ENCODE results near the gene NOL6. TPM values are rescaled to one million over a fixed set of nuclear protein-coding genes. Genes with fewer than 3 reads are reported as not detected.

The NOL6 gene
- total and polyA plus RNA-seq, 10 of the 15 experiments (the other 5 are each of a cell fraction or from before 2014, with no cell fraction given) = 8.3 to 53.2 (median 33.1) TPM

DNA sequence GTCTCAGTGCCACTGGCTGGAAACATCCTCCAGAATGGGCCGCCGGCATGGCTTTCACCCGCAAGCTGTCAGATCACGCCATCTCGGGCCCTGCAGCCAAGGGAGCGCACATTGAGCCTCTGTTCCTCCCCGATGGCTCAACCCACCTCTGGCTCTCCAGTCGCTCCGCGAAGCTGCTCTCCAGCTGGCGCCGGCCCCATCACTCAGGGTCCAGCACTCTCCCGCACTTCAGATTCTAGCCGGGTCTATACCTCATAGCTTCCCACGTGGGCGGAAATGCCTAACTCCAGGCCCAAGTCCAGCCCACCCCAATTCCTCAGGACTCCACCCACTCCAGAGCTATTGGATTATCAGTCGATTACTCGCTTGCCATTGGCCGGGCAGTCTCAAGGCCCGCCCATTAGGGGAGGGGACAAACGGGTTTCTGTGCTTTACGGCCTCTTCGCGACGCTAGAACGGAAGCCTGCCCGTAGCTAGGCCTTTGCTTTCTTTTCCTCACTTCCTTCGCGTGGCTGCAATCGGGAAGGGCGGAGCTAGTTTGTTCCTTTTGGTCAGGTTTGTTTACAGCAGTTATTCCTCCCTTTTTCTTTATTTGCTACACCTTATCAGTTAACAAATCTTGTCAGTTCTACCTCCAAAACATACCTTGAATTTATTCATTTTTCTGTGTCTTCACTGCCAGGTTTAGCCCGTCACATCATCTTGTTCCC lies at the start of gene NOL6 (continued):
- TF ChIP-seq, protein P1, sequence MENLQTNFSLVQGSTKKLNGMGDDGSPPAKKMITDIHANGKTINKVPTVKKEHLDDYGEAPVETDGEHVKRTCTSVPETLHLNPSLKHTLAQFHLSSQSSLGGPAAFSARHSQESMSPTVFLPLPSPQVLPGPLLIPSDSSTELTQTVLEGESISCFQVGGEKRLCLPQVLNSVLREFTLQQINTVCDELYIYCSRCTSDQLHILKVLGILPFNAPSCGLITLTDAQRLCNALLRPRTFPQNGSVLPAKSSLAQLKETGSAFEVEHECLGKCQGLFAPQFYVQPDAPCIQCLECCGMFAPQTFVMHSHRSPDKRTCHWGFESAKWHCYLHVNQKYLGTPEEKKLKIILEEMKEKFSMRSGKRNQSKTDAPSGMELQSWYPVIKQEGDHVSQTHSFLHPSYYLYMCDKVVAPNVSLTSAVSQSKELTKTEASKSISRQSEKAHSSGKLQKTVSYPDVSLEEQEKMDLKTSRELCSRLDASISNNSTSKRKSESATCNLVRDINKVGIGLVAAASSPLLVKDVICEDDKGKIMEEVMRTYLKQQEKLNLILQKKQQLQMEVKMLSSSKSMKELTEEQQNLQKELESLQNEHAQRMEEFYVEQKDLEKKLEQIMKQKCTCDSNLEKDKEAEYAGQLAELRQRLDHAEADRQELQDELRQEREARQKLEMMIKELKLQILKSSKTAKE (IDR thresholded peaks at IDR 0.05; ENCODE audit: low read depth, poor library complexity, severe bottlenecking) = peak; percentile 49
- peak; percentile 59 for TF ChIP-seq YY1 (IDR thresholded peaks at IDR 0.05; ENCODE audit: low read depth, low read length)
- TF ChIP-seq SMAD1 (IDR thresholded peaks at IDR 0.05; ENCODE audit: low read depth, partially characterized antibody) = peak; percentile 69
- peak; percentile 92 for TF ChIP-seq SIN3A (IDR thresholded peaks at IDR 0.05; ENCODE audit: low read depth, low read length)
- 0 out of 2 replicates have a peak, but pooled peaks have one; percentile 30 for TF ChIP-seq ATF7 (IDR thresholded peaks at IDR 0.05; ENCODE audit: low read depth)
- TF ChIP-seq SREBF2 (IDR thresholded peaks at IDR 0.05; ENCODE audit: low read length) = no peak
- TF ChIP-seq RUNX3 (IDR thresholded peaks at IDR 0.05; ENCODE audit: low read length) = peak; percentile 62
- TF ChIP-seq, protein P2, sequence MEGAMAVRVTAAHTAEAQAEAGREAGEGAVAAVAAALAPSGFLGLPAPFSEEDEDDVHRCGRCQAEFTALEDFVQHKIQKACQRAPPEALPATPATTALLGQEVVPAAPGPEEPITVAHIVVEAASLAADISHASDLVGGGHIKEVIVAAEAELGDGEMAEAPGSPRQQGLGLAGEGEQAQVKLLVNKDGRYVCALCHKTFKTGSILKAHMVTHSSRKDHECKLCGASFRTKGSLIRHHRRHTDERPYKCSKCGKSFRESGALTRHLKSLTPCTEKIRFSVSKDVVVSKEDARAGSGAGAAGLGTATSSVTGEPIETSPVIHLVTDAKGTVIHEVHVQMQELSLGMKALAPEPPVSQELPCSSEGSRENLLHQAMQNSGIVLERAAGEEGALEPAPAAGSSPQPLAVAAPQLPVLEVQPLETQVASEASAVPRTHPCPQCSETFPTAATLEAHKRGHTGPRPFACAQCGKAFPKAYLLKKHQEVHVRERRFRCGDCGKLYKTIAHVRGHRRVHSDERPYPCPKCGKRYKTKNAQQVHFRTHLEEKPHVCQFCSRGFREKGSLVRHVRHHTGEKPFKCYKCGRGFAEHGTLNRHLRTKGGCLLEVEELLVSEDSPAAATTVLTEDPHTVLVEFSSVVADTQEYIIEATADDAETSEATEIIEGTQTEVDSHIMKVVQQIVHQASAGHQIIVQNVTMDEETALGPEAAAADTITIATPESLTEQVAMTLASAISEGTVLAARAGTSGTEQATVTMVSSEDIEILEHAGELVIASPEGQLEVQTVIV (IDR thresholded peaks at IDR 0.05; ENCODE audit: borderline replicate concordance, partially characterized antibody) = peak; percentile 99
- TF ChIP-seq, protein P3, sequence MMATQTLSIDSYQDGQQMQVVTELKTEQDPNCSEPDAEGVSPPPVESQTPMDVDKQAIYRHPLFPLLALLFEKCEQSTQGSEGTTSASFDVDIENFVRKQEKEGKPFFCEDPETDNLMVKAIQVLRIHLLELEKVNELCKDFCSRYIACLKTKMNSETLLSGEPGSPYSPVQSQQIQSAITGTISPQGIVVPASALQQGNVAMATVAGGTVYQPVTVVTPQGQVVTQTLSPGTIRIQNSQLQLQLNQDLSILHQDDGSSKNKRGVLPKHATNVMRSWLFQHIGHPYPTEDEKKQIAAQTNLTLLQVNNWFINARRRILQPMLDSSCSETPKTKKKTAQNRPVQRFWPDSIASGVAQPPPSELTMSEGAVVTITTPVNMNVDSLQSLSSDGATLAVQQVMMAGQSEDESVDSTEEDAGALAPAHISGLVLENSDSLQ (IDR thresholded peaks at IDR 0.05) = peak; percentile 69; the same call in 1 of the 2 replicates
- peak; percentile 97 for TF ChIP-seq NFYB (IDR thresholded peaks at IDR 0.05; ENCODE audit: insufficient read depth, low read depth, low read length)
- TF ChIP-seq, protein P4, sequence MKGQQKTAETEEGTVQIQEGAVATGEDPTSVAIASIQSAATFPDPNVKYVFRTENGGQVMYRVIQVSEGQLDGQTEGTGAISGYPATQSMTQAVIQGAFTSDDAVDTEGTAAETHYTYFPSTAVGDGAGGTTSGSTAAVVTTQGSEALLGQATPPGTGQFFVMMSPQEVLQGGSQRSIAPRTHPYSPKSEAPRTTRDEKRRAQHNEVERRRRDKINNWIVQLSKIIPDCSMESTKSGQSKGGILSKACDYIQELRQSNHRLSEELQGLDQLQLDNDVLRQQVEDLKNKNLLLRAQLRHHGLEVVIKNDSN (IDR thresholded peaks at IDR 0.05; ENCODE audit: borderline replicate concordance, extremely low read length, insufficient read depth, low read depth, low read length) = peak; percentile 76
- peak; percentile 89 for TF ChIP-seq FOS (IDR thresholded peaks at IDR 0.05; ENCODE audit: borderline replicate concordance, extremely low read depth, insufficient read length)
- TF ChIP-seq SP1 (IDR thresholded peaks at IDR 0.05; ENCODE audit: low read depth, low read length) = peak; percentile 99
- TF ChIP-seq, protein P5, sequence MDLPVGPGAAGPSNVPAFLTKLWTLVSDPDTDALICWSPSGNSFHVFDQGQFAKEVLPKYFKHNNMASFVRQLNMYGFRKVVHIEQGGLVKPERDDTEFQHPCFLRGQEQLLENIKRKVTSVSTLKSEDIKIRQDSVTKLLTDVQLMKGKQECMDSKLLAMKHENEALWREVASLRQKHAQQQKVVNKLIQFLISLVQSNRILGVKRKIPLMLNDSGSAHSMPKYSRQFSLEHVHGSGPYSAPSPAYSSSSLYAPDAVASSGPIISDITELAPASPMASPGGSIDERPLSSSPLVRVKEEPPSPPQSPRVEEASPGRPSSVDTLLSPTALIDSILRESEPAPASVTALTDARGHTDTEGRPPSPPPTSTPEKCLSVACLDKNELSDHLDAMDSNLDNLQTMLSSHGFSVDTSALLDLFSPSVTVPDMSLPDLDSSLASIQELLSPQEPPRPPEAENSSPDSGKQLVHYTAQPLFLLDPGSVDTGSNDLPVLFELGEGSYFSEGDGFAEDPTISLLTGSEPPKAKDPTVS (IDR thresholded peaks at IDR 0.05; ENCODE audit: low read depth, low read length) = no peak
- TF ChIP-seq, protein P6, sequence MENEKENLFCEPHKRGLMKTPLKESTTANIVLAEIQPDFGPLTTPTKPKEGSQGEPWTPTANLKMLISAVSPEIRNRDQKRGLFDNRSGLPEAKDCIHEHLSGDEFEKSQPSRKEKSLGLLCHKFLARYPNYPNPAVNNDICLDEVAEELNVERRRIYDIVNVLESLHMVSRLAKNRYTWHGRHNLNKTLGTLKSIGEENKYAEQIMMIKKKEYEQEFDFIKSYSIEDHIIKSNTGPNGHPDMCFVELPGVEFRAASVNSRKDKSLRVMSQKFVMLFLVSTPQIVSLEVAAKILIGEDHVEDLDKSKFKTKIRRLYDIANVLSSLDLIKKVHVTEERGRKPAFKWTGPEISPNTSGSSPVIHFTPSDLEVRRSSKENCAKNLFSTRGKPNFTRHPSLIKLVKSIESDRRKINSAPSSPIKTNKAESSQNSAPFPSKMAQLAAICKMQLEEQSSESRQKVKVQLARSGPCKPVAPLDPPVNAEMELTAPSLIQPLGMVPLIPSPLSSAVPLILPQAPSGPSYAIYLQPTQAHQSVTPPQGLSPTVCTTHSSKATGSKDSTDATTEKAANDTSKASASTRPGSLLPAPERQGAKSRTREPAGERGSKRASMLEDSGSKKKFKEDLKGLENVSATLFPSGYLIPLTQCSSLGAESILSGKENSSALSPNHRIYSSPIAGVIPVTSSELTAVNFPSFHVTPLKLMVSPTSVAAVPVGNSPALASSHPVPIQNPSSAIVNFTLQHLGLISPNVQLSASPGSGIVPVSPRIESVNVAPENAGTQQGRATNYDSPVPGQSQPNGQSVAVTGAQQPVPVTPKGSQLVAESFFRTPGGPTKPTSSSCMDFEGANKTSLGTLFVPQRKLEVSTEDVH (IDR thresholded peaks at IDR 0.05; ENCODE audit: low read depth, partially characterized antibody) = peak; percentile 82
- TF ChIP-seq POU2F2 (IDR thresholded peaks at IDR 0.05; ENCODE audit: borderline replicate concordance, low read depth, low read length) = no peak; the same call in 1 of the 3 replicates

Data from GM12878 (cell line).